ENCODE results near the gene GNG4.

GNG4 gene

GRCh38 chr1:235533476-235534168 is 116.0 kb downstream of the GNG4 start:
- DNase-seq (ENCODE audit: low read depth in 2 of 2) = no peak

- peak in 1 of 2 experiments; percentile 13 for DNase-seq (ENCODE audit: low read depth in 2 of 2)
Observed at GRCh38 chr1:235532360-235532759, 117.2 kb downstream of the GNG4 start.

- DNase-seq (ENCODE audit: low read depth in 2 of 2) = no peak
Observed at GRCh38 chr1:235527196-235527814, 122.3 kb downstream of the GNG4 start.

- DNase-seq (ENCODE audit: low read depth in 2 of 2) = no peak
Observed at GRCh38 chr1:235525314-235525713, 124.3 kb downstream of the GNG4 start.

- no peak for DNase-seq (ENCODE audit: low read depth in 2 of 2)
Observed at GRCh38 chr1:235516862-235517446, 132.6 kb downstream of the GNG4 start.

- DNase-seq (ENCODE audit: low read depth in 2 of 2) = no peak
Observed at GRCh38 chr1:235515844-235516512, 133.6 kb downstream of the GNG4 start.

- DNase-seq (ENCODE audit: low read depth in 2 of 2) = peak in 1 of 2 experiments; percentile 45
Observed at GRCh38 chr1:235513495-235514366, 135.9 kb downstream of the GNG4 start.

GRCh38 chr1:235511470-235512240 is 137.9 kb downstream of the GNG4 start:
- no peak for DNase-seq (ENCODE audit: low read depth in 2 of 2)

GRCh38 chr1:235510823-235511222 is 138.8 kb downstream of the GNG4 start:
- no peak for DNase-seq (ENCODE audit: low read depth in 2 of 2)

- DNase-seq (ENCODE audit: low read depth in 2 of 2) = no peak
Observed at GRCh38 chr1:235507623-235508022, 142.0 kb downstream of the GNG4 start.

GRCh38 chr1:235504494-235505222 is 144.9 kb downstream of the GNG4 start:
- peak; percentile 97 to 98 for DNase-seq (ENCODE audit: low read depth in 2 of 2)

- DNase-seq (ENCODE audit: low read depth in 2 of 2) = no peak
Observed at GRCh38 chr1:235504122-235504493, 145.5 kb downstream of the GNG4 start, which contains the start of gene B3GALNT2. Gene B3GALNT2, minus strand, starts transcription at chr1:235504452. Its CDS starts 200 bp downstream, at chr1:235504252.

GRCh38 chr1:235503403-235504121 is 146.0 kb downstream of the GNG4 start:
- no peak for DNase-seq (ENCODE audit: low read depth in 2 of 2)

- no peak for DNase-seq (ENCODE audit: low read depth in 2 of 2)
Observed at GRCh38 chr1:235502601-235503402, 146.8 kb downstream of the GNG4 start.

- DNase-seq (ENCODE audit: low read depth in 2 of 2) = no peak
Observed at GRCh38 chr1:235500971-235501540, 148.5 kb downstream of the GNG4 start.
